Caco-2 (cell line): ENCODE measurements around the gene LCA5L. TPM values are rescaled to one million over a fixed set of nuclear protein-coding genes. Genes with fewer than 3 reads are reported as not detected.

Experiments
- BruUV-seq: library from RNA; stranded (reverse); fragments of 400-500 nt; replicated peaks from 2 replicates; lab custom pipeline; 2021; lab: Mats Ljungman, UMichigan
- CTCF ChIA-PET: fragments of 300-600 bp; sonication (Branson Sonifier 250); formaldehyde crosslinking; loops from one replicate; lab custom pipeline; 2022; ENCODE audit warnings: antibody characterized with exemption; lab: Charles Lee
- POLR2A ChIA-PET: fragments of 300-600 bp; sonication (Branson Sonifier 250); formaldehyde crosslinking; loops from one replicate; lab custom pipeline; 2022; ENCODE audit warnings: antibody characterized with exemption; lab: Charles Lee
- DNase-seq, 2 experiments: peaks; one replicate each; pipeline versions ENCODE4 v3.0.0 to v3.0.0-alpha.2; 2020 to 2022
- H3K27me3 ChIP-seq: replicated peaks from 2 replicates; pipeline ENCODE4 v1.6.0; 2011; ENCODE audit warnings: low read length; ENCODE audit not compliant: control insufficient read depth, insufficient read depth
- H3K36me3 ChIP-seq: 2 replicates; pipeline ENCODE4 v1.5.1; 2011; ENCODE audit warnings: low read length; ENCODE audit not compliant: control insufficient read depth, insufficient read depth
- H3K4me1 ChIP-seq: fragments of 250-450 bp; sonication (Bioruptor Pico); 2 replicates; pipeline ENCODE4 v1.5.1; 2020; ENCODE audit warnings: mild to moderate bottlenecking
- H3K4me3 ChIP-seq: 2 replicates; pipeline ENCODE4 v1.5.1; 2011; ENCODE audit warnings: low read depth, mild to moderate bottlenecking, control low read depth, low read length
- H3K9me3 ChIP-seq: fragments of 250-450 bp; sonication (Bioruptor Pico); 2 replicates; pipeline ENCODE4 v1.5.1; 2020; ENCODE audit warnings: mild to moderate bottlenecking, moderate library complexity
- H3K27ac Mint-ChIP-seq: one replicate; pipeline ENCODE4 v1.8.0; 2022; ENCODE audit warnings: mixed read lengths; ENCODE audit not compliant: unreplicated experiment
- H3K27me3 Mint-ChIP-seq: one replicate; pipeline ENCODE4 v1.8.0; 2022; ENCODE audit warnings: mixed read lengths; ENCODE audit not compliant: insufficient read depth, unreplicated experiment
- H3K36me3 Mint-ChIP-seq: one replicate; pipeline ENCODE4 v1.8.0; 2022; ENCODE audit warnings: mild to moderate bottlenecking, mixed read lengths; ENCODE audit not compliant: insufficient read depth, unreplicated experiment
- H3K4me1 Mint-ChIP-seq: one replicate; pipeline ENCODE4 v1.8.0; 2022; ENCODE audit warnings: low read depth, mixed read lengths; ENCODE audit not compliant: unreplicated experiment
- H3K4me3 Mint-ChIP-seq: one replicate; pipeline ENCODE4 v1.8.0; 2022; ENCODE audit warnings: mild to moderate bottlenecking, moderate library complexity, mixed read lengths; ENCODE audit not compliant: unreplicated experiment
- H3K9me3 Mint-ChIP-seq: one replicate; pipeline ENCODE4 v1.8.0; 2022; ENCODE audit warnings: mixed read lengths; ENCODE audit not compliant: unreplicated experiment
- CTCF ChIP-seq, 2 experiments: fragments of 200-600 bp in 1 of 2; IDR thresholded peaks; 1 replicate in 1 of 2; 2 replicates in 1 of 2; pipeline versions ENCODE4 v1.5.1 to v1.8.0; 2011 to 2022; ENCODE audit warnings: antibody characterized with exemption in 1 of 2, control low read depth in 1 of 2, inconsistent platforms in 1 of 2, low read depth in 1 of 2, low read length in 1 of 2, mild to moderate bottlenecking in 1 of 2, moderate library complexity in 1 of 2; ENCODE audit not compliant: insufficient read depth in 1 of 2, severe bottlenecking in 1 of 2, unreplicated experiment in 1 of 2
- intact Hi-C: fragments of 100-400 bp; cut with micrococcal nuclease; formaldehyde crosslinking; loops from one replicate; pipeline ENCODE4 v1.10.0; 2022; ENCODE audit not compliant: unreplicated experiment
- total RNA-seq: library from RNA; stranded (reverse); gene quantifications from 2 replicates; pipeline ENCODE4 v1.2.3, GENCODE V29; 2022

LCA5L gene
- total RNA-seq, 1 experiment from 2014 or later = 0.61 TPM

DNA sequence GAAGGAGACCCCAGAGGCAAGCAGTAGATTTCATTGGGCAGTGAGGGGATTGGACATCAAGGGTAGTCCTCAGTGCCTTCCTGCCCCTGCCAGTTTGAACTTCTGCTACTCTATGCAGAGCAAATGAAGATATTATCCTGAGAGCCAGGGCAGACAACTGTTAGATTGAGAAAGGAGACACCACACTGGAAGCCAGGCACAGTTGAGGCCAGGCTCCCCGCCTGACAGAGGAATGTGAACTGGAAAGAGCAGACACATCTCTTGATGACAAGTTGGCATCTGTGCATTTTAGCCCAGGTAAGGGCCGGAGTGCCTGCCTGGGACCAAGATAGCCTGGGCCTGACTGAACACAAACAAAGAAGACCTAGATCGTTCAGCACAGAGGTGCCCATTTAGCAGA is 22.2 kb upstream of the LCA5L start:
- Histone ChIP-seq H3K4me3 (no peak overlapping the region), H3K4me1 (no peaks in the 10 kb centered on the region), H3K9me3 (no peaks in the 10 kb centered on the region), H3K36me3 (no peaks in the 10 kb centered on the region), H3K27me3 (no peaks in the 10 kb centered on the region)
- no peaks in the 10 kb centered on the region for H3K4me1 Mint-ChIP-seq
- DNase-seq = no peak
- CTCF ChIA-PET = no interaction called here
- H3K9me3 Mint-ChIP-seq = no peaks in the 10 kb centered on the region
- POLR2A ChIA-PET = no interaction called here
- H3K27me3 Mint-ChIP-seq = peaks cover 8% of the 10 kb centered on the region
- no peaks in the 10 kb centered on the region for H3K36me3 Mint-ChIP-seq
- no peak overlapping the region for H3K4me3 Mint-ChIP-seq
- intact Hi-C loops = no loop called here
- no TSS peak for BruUV-seq
- H3K27ac Mint-ChIP-seq = no peak overlapping the region
- no peak for TF ChIP-seq CTCF (IDR thresholded peaks at IDR 0.05; ENCODE audit: insufficient read depth in 1 of 2, low read depth in 1 of 2, low read length in 1 of 2, severe bottlenecking in 1 of 2, unreplicated experiment in 1 of 2)

DNA sequence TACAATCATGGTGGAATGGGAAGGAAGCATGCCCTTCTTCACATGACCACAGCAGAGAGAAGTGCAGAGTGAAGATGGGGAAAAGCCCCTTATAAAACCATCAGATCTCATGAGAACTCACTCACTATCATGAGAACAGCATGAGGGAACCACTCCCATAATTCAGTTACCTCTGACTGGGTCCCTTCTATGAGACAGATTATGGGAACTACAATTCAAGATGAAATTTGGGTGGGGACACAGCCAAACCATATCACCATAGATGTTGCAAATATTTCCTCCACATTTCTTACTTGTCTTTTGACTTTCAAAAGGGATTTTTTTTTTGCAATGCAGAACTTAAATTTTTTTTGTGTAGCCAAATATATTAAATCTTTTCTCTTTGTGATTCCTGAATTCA is 21.0 kb upstream of the LCA5L start:
- no peaks in the 10 kb centered on the region for H3K9me3 ChIP-seq
- H3K9me3 Mint-ChIP-seq = no peaks in the 10 kb centered on the region
- no peak overlapping the region for H3K4me3 ChIP-seq
- CTCF ChIA-PET = no interaction called here
- BruUV-seq = no TSS peak
- POLR2A ChIA-PET = no interaction called here
- no peaks in the 10 kb centered on the region for H3K27me3 ChIP-seq
- H3K4me1 Mint-ChIP-seq = no peaks in the 10 kb centered on the region
- H3K4me1 ChIP-seq = no peaks in the 10 kb centered on the region
- H3K36me3 Mint-ChIP-seq = no peaks in the 10 kb centered on the region
- H3K4me3 Mint-ChIP-seq = no peak overlapping the region
- no peak for TF ChIP-seq CTCF (IDR thresholded peaks at IDR 0.05; ENCODE audit: insufficient read depth in 1 of 2, low read depth in 1 of 2, low read length in 1 of 2, severe bottlenecking in 1 of 2, unreplicated experiment in 1 of 2)
- no peak overlapping the region for H3K27ac Mint-ChIP-seq
- no peak for DNase-seq
- H3K36me3 ChIP-seq = no peaks in the 10 kb centered on the region
- peaks cover 4% of the 10 kb centered on the region for H3K27me3 Mint-ChIP-seq
- intact Hi-C loops = no loop called here

DNA sequence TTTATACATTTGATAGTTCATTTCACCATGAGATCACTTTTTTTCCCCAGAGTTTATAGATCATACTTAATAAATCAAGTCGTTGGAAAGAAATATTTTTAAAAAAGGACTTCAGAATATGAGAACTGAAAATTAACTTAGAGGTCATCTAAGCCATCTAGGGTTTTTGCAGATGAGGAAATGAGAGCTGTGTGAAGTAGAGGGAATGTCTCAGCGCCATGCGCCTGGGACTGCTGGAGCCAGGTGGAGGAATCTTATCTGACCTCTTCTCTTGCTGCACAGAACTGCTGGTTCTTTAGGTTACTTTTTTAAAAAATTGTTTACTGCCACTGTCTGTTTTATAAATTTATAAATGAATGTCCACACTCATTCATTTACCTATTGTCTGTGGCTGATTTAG is 17.7 kb upstream of the LCA5L start:
- Mint-ChIP-seq H3K4me1 (no peaks in the 10 kb centered on the region), H3K4me3 (no peak overlapping the region), H3K27ac (no peak overlapping the region), H3K27me3 (no peaks in the 10 kb centered on the region), H3K9me3 (no peaks in the 10 kb centered on the region), H3K36me3 (no peaks in the 10 kb centered on the region)
- POLR2A ChIA-PET = no interaction called here
- TF ChIP-seq CTCF (IDR thresholded peaks at IDR 0.05; ENCODE audit: insufficient read depth in 1 of 2, low read depth in 1 of 2, low read length in 1 of 2, severe bottlenecking in 1 of 2, unreplicated experiment in 1 of 2) = no peak
- Histone ChIP-seq H3K4me1 (no peaks in the 10 kb centered on the region), H3K27me3 (no peaks in the 10 kb centered on the region), H3K36me3 (no peaks in the 10 kb centered on the region), H3K4me3 (no peak overlapping the region), H3K9me3 (no peaks in the 10 kb centered on the region)
- no TSS peak for BruUV-seq
- CTCF ChIA-PET = no interaction called here
- intact Hi-C loops = no loop called here
- no peak for DNase-seq
